HepG2 (cell line): ENCODE data around the gene ADARB2.

ENCODE experiments used
- ARNT ChIP-seq: fragments of 450-650 bp; IDR thresholded peaks from 2 replicates; pipeline ENCODE4 v1.6.1; 2017
- ETV5 ChIP-seq: IDR thresholded peaks from 2 replicates; pipeline ENCODE4 v1.6.1; 2018; ENCODE audit warnings: missing biosample characterization, missing genetic modification reagents, inconsistent platforms, borderline replicate concordance
- ZNF451 ChIP-seq: sonication (generic); formaldehyde crosslinking; IDR thresholded peaks from 2 replicates; pipeline ENCODE4 v1.5.0; 2020; ENCODE audit warnings: mild to moderate bottlenecking, missing genetic modification reagents

DNA sequence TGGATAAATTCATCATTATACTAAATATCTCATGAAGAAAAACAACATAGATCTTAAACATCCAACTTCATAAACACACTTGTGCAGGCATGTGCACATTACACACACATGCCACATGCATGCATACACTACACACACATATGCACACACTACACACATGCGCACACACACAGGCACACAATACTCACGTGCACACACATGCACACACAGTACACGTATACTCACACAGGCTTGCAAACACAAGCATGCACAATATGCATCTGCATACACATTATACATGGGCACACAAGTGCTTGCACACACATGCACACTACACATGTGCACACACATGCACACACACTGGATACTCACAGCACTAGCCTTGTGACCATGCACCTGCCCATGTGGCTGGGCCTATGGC is 105.2 kb downstream of the ADARB2 start:
- TF ChIP-seq ARNT (no peak), ETV5 (no peak), ZNF451 (no peak)
